ENCODE data around the gene KCNS3. TPM values are rescaled to one million over a fixed set of nuclear protein-coding genes. Genes with fewer than 3 reads are reported as not detected.

Gene KCNS3
- total RNA-seq, 1 donor from 2014 or later = 28.7 TPM

- intact Hi-C loops (cut with DNase I) = no loop called here
- DNase-seq = no peak
- Histone ChIP-seq H3K9me3 (peaks cover 8% of the 10 kb centered on the region), H3K27me3 (ENCODE audit: low read depth) (no peaks in the 10 kb centered on the region), H3K4me3 (no peak overlapping the region), H3K36me3 (no peaks in the 10 kb centered on the region), H3K27ac (no peak overlapping the region), H3K4me1 (peaks cover 6% of the 10 kb centered on the region)
- no peak for ATAC-seq
- no peak for TF ChIP-seq CTCF (IDR thresholded peaks at IDR 0.05)
Observed at GRCh38 chr2:17940091-17940630, 61.7 kb downstream of the KCNS3 start.

GRCh38 chr2:17943444-17943843 is 65.0 kb downstream of the KCNS3 start:
- no peak for TF ChIP-seq CTCF (IDR thresholded peaks at IDR 0.05)
- no peak overlapping the region for H3K4me3 ChIP-seq
- H3K4me1 ChIP-seq = no peaks in the 10 kb centered on the region
- no peak for DNase-seq
- H3K36me3 ChIP-seq = no peaks in the 10 kb centered on the region
- peaks cover 2% of the 10 kb centered on the region for H3K9me3 ChIP-seq
- no peak for ATAC-seq
- intact Hi-C loops (cut with DNase I) = no loop called here
- H3K27me3 ChIP-seq (ENCODE audit: low read depth) = no peaks in the 10 kb centered on the region
- no peak overlapping the region for H3K27ac ChIP-seq

DNA sequence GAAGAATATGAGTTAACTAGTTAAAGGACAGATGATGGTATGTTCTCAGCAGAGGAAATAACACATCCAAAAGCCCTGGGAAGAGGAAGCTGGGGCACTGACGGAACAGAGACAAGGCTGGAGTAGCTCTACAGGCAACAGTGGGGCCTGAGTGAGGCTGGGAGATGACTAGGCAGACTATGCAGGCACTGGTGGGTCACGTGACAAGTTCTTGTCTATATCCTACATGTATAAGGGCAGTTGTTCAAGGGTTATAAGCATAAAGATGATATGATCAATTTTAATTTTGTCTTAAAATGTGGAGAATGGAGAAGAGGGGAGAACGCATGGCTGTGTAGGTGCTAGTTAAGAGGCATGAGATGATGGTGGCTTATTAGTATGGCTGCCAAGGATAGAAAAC is 68.6 kb downstream of the KCNS3 start:
- H3K27ac ChIP-seq = no peak overlapping the region
- no peaks in the 10 kb centered on the region for H3K36me3 ChIP-seq

DNA sequence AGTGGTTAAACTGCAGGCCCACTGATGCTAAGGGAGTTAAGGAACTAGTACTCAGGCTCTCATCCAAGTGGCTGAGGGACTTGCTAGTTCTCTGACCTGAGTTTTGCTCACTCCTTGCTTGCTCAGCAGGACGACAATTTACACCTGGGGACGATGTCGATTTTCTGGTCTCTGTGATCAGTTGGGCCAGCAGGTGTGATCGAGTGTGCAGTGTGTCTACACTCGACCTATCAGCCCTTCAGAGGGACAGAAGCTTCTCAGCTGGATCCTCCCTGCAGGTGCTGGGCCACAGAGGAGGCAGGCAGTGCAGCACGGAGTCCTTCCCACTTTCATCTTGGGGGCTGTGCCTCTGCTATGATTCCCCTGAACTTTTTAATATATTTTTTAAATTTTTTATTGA is 71.5 kb downstream of the KCNS3 start:
- no peaks in the 10 kb centered on the region for H3K36me3 ChIP-seq
- no peaks in the 10 kb centered on the region for H3K9me3 ChIP-seq
- H3K27me3 ChIP-seq (ENCODE audit: low read depth) = no peaks in the 10 kb centered on the region
- DNase-seq (no peak), ATAC-seq (no peak)
- no peak for TF ChIP-seq CTCF (IDR thresholded peaks at IDR 0.05)
- H3K4me3 ChIP-seq = no peak overlapping the region
- no peak overlapping the region for H3K27ac ChIP-seq
- intact Hi-C loops (cut with DNase I) = no loop called here
- no peaks in the 10 kb centered on the region for H3K4me1 ChIP-seq

More for the DNA sequence above, 68.6 kb downstream of the KCNS3 start:
- no peaks in the 10 kb centered on the region for H3K4me1 ChIP-seq
- H3K27me3 ChIP-seq (ENCODE audit: low read depth) = no peaks in the 10 kb centered on the region
- no peak for ATAC-seq
- no peak for DNase-seq
- no peak overlapping the region for H3K4me3 ChIP-seq
- no peaks in the 10 kb centered on the region for H3K9me3 ChIP-seq
- intact Hi-C loops (cut with DNase I) = no loop called here
- no peak for TF ChIP-seq CTCF (IDR thresholded peaks at IDR 0.05)

DNA sequence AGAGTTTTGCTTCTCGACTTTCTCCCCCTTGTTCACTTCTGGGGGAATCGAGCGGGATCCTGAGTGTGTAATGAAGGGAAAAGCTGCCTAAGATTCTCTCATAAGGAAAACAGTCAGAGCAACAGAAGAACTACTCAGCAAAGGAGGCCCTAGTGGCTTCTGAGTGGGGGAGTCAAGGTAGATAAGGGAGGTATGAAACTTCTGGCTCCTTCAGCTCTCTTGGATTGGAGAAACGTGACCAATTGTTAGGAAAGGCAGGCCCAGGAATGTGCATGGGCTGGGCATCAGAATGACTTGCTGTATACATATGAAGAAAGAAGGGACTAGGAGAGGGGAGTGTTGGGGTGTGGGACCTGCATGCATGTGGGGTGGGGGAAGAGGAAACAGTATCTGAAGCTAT is 73.1 kb downstream of the KCNS3 start:
- peak; percentile 43 to 71 for ATAC-seq
- H3K36me3 ChIP-seq = no peaks in the 10 kb centered on the region
- TF ChIP-seq CTCF (IDR thresholded peaks at IDR 0.05) = no peak
- no peaks in the 10 kb centered on the region for H3K27me3 ChIP-seq (ENCODE audit: low read depth)
- H3K4me3 ChIP-seq = no peak overlapping the region
- intact Hi-C loops (cut with DNase I) = no loop called here
- H3K4me1 ChIP-seq = no peaks in the 10 kb centered on the region
- no peak overlapping the region for H3K27ac ChIP-seq
- H3K9me3 ChIP-seq = no peaks in the 10 kb centered on the region
- no peak for DNase-seq
